Inferior parietal cortex (tissue), 1 donor: ENCODE measurements around the gene FAM168B.

ENCODE experiments used
- DNase-seq: peaks from one replicate; pipeline ENCODE4 v3.0.0-alpha.2; 2016; ENCODE audit errors: extremely low spot score

Gene FAM168B

GRCh38 chr2:131039908-131040660, 53.2 kb downstream of the FAM168B start:
- no peak for DNase-seq

DNA sequence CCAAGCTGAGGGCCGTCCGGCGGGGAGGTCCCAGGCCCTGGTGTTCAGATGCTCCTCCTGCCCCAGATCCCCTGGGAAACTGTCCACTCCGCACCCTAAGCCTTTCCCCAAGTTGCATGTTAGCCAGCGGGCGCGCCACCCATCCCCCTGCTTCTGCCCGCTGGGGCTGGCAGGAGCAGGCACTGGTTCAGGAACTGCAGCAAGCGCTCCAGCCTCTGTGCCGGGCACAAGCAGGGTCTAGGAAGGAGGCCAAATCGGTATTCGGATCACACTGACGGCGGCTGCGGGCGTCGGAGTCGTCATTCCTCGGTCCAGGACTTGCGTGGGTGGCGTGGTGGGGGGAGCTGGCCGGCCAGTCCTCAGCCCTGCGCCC, 53.7 kb downstream of the FAM168B start:
- DNase-seq, result no peak

GRCh38 chr2:131039101-131039440, 54.2 kb downstream of the FAM168B start:
- no peak for DNase-seq

GRCh38 chr2:131038258-131039100, 54.8 kb downstream of the FAM168B start:
- no peak for DNase-seq

DNA sequence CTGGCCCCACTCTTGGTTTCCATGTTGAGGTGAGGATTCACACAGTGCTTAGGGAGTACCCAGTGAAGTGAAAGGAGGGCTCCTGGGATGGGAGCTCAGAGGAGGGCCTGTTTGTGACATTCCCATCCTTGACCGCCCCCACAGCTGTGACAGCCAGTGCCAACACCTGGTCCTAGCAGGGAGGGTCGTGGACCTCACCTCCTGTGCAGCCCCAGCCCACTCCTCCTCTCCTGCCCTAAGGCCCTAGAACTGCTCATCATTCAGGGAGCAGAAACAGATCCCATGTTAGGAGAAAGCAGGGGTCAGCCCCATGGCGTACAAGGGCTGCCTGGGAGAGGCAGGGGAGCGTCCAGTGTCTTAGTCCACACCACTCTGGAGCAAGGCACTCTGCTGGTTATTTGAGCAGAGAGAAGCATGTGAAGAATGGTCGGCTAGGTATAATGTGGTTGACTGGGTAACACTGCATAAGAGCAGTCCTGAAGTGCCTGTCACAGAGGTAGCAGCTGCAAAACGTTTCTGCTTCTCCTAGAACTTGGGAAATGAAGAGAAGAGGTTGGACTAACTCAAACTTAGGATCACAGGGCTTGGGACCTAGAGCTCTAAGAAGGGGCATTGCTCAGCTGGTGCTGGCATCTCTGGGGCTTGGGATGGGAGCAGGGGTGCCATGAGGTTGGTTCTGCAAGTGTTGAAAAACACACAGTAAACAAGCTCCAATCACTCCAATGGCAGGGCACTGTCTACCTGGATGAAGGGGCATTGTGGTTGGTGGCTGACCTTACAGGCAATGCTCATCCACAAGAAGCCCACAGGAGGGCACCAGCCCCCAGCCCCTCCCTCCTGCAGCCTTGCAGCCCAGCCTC, 55.6 kb downstream of the FAM168B start:
- no peak for DNase-seq

DNA sequence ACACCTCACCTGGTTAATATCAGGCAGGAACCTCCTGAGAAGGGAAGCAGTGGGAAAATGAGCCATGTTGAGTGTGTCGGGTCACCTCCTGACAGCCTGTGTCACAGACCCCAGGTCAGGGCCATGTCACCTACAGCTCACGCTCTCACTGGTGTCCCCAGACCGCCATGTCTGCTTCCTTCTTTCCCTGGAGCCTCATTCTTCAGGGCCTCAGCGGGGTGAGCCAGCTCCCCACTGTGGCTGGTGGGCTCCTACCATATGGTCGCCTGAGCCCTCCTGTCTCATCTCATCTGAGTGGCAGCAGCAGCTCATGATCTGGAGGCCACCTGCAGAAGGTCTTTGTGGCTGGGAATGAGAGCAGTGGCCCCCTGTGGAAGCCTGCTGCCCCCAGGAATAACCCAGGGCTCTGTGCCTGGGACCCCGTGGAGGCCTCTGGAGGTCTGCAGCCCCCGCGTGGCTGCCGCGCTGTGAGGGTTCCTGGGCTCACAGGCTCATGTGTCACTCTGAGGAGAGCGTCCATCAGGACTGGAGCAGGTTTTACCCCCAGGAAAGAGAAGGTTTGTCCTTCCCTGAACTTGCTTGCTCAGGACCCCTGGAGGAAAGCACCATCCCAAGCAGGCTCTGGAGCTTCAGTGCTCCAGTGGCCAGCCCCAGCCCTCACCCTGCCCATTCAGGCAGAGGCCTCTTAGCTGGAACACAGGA, 56.4 kb downstream of the FAM168B start:
- no peak for DNase-seq

GRCh38 chr2:131036269-131036668, 57.0 kb downstream of the FAM168B start:
- DNase-seq, result no peak

DNA sequence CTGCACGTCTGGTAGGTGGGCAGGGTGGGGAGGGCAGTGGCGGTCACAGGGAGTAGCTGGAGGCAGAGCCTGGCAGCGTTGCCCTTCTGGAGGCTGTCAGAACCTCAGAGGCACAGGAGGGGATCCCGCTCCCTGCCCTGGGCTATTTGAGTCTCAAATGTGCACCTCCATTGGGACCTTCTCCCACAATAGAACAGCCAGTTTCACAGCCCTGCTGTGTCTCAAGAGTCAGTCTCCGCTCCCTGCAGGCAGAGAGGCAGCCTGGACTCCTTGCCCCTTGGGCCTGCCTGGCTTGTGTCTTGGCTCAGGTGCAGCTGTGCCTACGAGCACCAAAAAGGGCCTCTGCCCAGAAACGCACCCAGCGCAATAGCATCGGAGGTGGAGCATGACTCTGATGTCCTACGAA, 57.4 kb downstream of the FAM168B start:
- no peak for DNase-seq

DNA sequence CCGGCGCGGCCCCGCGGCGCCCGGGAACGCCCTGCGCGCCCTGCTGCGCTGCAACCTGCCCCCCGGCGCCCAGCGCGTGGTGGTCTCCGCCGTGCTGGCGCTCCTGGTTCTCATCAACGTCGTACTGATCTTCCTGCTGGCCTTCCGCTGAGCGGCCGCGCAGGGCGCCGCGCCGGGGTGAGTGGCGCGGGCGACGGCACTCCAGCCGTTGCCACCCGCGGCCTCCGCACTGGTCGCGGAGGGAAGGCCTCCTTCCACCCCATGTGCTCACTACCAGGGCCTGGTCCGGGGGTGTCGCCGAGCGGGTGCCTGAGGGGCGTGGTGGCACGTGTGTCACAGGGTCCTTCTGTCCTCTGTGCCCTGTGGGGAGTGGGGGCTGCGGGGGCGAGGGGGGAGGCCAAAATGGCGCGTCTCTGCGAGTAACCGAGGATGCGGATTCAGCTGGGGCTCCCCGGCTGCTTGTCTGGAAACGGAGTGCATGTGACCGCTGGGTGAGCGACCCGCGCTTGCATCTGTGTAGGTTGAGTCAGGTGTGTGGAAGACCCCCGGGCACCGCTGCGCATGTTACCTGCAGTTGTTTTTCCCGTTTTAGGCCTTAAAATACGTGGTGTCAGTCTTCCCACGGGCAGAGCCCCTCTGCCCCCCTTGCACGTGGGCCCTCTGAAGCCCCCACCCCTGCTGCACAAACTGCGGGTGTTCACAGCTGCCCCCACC, 58.0 kb downstream of the FAM168B start:
- DNase-seq, result no peak

GRCh38 chr2:131034122-131035051, 58.9 kb downstream of the FAM168B start:
- DNase-seq, result no peak

DNA sequence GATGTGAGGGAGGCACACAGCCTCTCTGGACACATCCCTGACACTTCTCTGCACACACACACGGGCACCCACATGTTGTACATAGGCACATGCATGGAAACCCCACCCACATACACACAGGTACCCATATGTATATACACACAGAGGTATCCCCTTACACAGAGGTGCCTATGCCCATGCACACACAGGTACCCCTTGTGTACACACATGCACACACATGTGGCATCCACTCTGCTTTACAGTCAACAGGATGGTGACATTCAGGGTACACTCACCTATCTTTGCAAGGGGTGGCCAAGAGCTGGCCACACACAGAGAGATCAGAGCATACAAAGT, 59.5 kb downstream of the FAM168B start:
- no peak for DNase-seq

DNA sequence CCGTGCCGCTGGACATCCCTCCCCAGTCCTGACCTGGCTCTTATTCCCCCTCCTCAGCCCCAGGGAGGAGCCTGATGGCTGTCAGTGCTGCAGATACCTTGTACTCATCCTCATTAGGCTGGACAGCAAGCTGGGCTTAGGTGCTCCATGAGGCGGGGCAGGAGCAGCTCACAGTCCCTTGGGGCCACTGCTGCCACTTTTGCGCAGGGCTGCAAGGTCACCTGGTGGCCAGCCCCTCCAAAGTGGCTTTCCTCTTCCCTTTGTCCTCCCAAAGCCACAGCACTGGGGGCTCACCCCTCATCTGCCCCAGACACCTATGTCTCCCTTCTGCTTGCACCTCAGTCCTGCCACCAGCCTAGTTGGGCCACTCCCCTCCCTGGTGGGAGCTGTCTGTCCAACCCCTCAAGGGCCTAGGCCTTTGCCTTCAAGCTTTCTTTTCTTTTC, 60.8 kb downstream of the FAM168B start:
- no peak for DNase-seq

- DNase-seq, result no peak
These were observed 61.4 kb downstream of the FAM168B start for GRCh38 chr2:131031875-131032274.

GRCh38 chr2:131031431-131031841, 61.8 kb downstream of the FAM168B start:
- DNase-seq, result no peak

GRCh38 chr2:131030478-131030971, 62.7 kb downstream of the FAM168B start:
- DNase-seq, result peak; percentile 69

DNA sequence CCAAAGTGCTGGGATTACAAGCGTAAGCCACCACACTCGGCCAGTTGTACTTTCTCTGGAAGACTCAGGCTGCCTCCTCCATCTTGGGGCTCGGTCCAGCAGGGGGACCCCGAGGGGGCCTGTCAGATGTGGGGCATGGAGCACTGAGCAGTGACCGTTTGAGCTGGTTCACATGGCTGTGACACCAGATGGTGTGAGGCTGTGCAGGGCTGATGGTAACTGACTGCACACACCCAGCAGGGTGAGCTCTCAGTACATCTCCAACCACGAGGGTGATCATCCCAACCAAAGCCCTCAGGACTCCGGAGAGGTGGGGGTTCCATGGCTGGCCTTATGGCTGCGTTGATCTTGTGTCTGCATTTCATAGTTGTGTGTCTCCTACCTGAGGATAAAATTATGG, 63.4 kb downstream of the FAM168B start:
- no peak for DNase-seq

GRCh38 chr2:131027566-131028528, 65.4 kb downstream of the FAM168B start:
- DNase-seq, result no peak

GRCh38 chr2:131026919-131027318, 66.3 kb downstream of the FAM168B start:
- no peak for DNase-seq

DNA sequence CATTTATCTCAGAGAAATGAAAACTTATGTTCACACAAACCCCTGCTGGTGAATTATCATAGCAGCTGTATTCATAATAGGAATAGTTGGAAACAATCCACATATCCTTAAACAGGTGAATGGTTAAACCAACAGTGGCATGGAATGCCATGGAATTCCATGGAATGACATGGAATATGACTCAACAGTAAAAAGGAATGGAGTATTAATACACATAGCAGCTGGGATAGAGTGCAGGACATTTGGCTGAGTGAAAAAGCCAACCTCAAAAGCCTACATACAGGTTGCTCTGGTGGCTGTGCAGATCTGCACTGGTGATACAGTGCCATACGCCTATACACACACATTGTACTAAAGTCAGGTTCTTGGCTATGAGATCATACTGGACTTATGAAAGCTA, 69.5 kb downstream of the FAM168B start:
- DNase-seq, result no peak
